Cortex of kidney (tissue), 1 donor: ENCODE data around the gene HOXA4.

Experiments used
- DNase-seq: peaks from one replicate; lab custom pipeline; 2025; lab: John Stamatoyannopoulos, UW

The HOXA4 gene

GRCh38 chr7:27169658-27170425 is 39.3 kb upstream of the HOXA4 start:
- DNase-seq, result no peak

- no peak for DNase-seq
These were observed 37.8 kb upstream of the HOXA4 start for GRCh38 chr7:27168265-27168947.

GRCh38 chr7:27167916-27168264 is 37.3 kb upstream of the HOXA4 start:
- DNase-seq, result no peak

DNA sequence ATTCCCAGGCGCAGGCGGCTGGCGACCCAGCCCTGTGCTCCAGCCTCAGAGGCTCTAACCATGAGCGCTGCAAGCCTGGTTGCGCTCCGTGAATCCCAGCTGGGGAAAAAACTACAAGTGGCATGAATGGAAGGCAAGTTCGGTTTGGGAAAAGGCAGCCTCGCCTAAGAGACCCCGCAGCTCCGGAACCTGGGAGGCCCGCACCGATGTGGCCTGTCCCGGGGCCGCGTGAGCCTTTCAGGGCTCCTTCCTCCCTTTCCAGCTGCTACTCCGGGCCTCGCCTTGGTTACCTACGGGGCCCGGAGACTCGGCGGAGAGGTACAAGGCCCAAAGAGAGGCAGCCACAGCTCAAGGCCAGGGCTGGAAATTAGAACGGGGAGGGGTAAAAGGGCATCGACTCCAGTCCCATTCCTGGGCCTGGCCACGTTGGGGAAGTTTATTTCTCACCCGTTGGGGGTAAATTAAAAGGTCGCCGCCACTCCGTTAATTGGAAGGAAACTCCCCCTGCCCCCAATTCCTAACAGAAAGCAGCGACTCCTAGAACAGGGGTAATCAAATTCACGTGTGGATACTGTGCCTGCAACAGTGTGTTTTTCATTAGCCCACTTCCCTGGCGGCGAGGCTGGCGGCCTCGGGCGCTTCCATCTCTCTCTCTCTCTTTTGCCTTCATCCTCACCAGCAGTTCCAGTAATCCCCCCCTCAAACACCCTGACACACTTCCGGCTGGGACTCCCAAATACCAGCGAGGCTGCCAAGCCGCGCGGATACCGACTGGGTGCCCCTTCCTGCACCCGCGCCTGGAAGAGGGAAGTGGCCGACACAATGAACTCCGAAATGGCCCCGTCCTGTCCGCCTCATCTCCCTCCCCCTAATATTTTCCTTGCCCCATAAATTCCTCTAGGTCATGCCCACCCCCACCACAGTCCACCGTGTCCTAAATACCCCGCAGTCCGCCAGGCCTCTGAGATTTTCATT is 36.3 kb upstream of the HOXA4 start:
- DNase-seq, result no peak

DNA sequence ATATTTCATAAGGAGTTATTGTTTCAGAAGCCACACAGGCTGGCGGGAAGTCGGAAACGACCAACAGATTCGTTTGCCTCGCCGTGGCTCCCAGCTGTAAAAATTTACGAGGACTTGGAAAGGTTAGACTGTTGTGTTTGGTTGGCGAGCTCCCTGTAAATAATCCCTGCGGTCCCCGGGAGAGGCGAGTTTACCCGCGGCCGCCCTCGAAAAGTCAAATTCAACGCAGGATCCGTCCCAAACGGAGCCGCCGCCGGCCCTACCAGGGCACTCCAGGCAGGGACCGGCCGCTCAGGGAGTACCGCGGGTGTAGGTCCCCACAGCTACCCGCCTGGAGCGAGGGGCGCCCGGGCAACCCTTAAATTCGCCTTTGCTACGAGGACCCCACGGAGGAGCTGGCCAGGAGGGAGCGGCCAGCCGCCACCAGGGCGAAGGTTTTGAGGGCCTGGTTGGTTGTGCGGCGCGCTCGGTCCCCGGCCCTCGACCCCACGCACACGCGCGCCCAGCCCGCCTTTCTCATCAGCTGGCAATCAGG is 35.5 kb upstream of the HOXA4 start:
- no peak for DNase-seq

DNA sequence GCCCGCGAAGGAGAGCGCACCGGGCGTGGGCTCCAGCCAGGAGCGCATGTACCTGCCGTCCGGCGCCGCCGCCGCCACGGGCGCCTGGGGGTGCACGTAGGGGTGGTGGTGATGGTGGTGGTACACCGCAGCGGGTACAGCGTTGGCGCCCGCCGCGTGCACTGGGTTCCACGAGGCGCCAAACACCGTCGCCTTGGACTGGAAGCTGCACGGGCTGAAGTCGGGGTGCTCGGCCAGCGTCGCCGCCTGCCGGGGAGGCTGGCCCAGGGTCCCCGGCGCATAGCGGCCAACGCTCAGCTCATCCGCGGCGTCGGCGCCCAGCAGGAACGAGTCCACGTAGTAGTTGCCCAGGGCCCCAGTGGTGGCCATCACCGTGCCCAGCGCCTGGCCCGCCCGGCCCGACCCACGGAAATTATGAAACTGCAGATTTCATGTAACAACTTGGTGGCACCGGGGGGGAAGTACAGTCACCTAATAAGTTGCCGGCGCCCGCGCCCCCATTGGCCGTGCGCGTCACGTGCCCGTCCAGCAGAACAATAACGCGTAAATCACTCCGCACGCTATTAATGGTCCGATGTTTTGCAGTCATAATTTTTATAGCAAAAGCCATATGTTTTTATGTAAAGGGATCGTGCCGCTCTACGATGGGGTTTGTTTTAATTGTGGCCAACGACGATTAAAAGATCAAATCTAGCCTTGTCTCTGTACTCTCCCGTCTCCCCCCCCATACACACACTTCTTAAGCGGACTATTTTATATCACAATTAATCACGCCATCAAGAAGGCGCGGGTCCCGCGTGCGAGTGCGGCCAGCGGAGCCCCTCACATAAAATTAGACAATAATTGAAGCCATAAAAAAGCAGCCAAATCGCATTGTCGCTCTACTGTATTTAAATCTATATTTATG is 34.8 kb upstream of the HOXA4 start, which contains the start of gene HOXA9:
Gene HOXA9, minus strand, starts transcription at position 449 of the 907 bp plus-strand sequence. Its CDS starts 80 bp downstream, at position 369.
- DNase-seq, result no peak

GRCh38 chr7:27164367-27165088 is 34.0 kb upstream of the HOXA4 start:
- DNase-seq, result peak; percentile 19

DNA sequence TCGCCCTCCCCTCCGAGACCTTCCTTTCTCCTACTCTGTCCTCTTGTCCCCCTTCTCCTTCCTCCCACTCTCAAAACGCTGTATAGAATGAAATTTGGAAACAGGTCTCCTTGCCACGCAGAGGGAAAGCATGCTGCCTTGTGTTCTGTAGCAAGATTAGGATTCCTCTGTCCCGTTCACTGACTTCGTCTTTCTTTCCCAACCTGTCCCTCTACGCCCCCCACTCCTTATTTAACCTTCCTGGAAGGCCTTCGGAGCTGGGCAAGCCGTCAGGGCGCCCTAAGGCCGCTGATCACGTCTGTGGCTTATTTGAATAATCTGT is 33.4 kb upstream of the HOXA4 start:
- DNase-seq, result no peak

GRCh38 chr7:27163288-27164044 is 32.9 kb upstream of the HOXA4 start:
- DNase-seq, result no peak

- DNase-seq, result no peak
These were observed 32.2 kb upstream of the HOXA4 start for GRCh38 chr7:27162561-27163287.

GRCh38 chr7:27161721-27162560 is 31.4 kb upstream of the HOXA4 start:
- DNase-seq, result no peak

DNA sequence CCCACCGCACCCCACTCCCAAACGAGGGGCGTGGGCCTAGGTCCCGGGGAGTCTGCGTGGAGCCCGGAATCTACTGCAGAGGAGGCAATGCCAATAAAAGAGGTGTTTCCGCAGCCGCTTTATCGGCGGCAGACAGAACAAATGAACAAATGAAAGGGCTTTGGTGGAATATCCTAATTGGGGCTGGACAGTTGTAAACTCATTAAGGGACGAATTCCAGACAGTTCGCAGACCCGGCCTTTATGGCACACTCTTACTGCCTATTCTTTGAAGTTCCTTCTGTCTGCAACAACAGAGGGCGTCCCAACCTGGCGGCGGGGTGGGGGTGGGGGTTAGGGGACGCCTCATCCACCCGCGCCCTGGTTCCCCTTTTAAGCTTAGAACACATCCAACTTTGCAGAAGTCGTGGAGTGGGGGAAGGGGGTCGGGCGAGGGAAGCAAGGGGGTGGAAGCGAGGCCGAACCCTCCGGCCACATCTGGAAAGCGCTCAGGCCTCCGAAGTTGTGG is 30.7 kb upstream of the HOXA4 start:
- no peak for DNase-seq

DNA sequence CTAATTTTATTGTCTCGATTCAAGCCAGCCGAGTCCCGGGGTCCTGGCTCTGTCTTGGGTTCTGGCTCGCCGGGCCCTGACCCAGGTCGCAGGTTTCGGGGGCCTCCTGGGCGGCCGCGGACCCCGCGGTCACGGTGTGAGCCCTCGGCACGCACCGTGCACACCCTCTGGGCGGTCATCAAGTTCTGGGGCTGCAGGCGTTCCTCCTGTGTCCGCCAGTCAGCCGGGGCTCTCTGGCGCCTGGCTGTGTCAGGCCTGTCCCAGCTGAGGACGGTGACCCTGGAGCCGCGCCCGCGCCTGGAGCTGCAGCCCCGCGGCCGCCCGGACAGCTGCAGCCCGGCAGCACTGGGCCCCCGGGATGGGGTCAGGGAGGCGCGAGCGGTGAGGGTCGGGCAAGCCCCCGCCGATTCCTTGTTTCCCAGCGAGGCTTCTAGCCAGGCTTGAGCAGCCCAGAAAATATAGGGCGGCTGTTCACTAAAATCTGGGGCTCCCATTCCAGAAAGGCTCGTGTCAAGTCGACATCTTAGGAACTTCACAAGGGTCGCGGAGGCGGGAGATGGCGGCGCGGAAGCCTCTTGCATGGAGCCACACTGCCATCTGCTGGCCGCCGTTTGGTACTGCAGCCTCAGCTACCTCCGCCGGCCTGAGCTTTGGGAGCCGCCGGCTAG is 30.1 kb upstream of the HOXA4 start:
- no peak for DNase-seq

GRCh38 chr7:27160145-27160545 is 29.6 kb upstream of the HOXA4 start:
- DNase-seq, result no peak

GRCh38 chr7:27159266-27160144 is 28.9 kb upstream of the HOXA4 start:
- no peak for DNase-seq
